Measurements from ENCODE around the gene MDM4.
"Not testable (repeated sequence)": the region's sequence is repeated elsewhere in the genome, so short reads cannot be mapped to it uniquely, and the experiment has no call there.

Gene MDM4

GRCh38 chr1:204516180-204516879 lies at the start of gene MDM4:
TSS of gene MDM4 (plus strand) at chr1:204516406. CDS start at chr1:204525519, 9,113 bp downstream.
- DNase-seq (ENCODE audit: extremely low spot score, insufficient read length, low read depth) (peak; percentile 83), FAIRE-seq (peak; percentile 90)

GRCh38 chr1:204466416-204467405 lies 49.5 kb upstream of the MDM4 start:
- FAIRE-seq (no peak), DNase-seq (ENCODE audit: extremely low spot score, insufficient read length, low read depth) (no peak)

- no peak for FAIRE-seq
- DNase-seq (ENCODE audit: extremely low spot score, insufficient read length, low read depth): no peak
Measured at GRCh38 chr1:204468206-204468605, 48.0 kb upstream of the MDM4 start.

- no peak for DNase-seq (ENCODE audit: extremely low spot score, insufficient read length, low read depth)
- no peak for FAIRE-seq
Measured at GRCh38 chr1:204468766-204469302, 47.4 kb upstream of the MDM4 start.

- DNase-seq (ENCODE audit: extremely low spot score, insufficient read length, low read depth) (no peak), FAIRE-seq (no peak)
Measured at GRCh38 chr1:204469304-204469703, 46.9 kb upstream of the MDM4 start.

GRCh38 chr1:204471687-204472086 lies 44.5 kb upstream of the MDM4 start:
- FAIRE-seq (no peak), DNase-seq (ENCODE audit: extremely low spot score, insufficient read length, low read depth) (no peak)

GRCh38 chr1:204472660-204473059 lies 43.5 kb upstream of the MDM4 start:
- DNase-seq (ENCODE audit: extremely low spot score, insufficient read length, low read depth) (no peak), FAIRE-seq (no peak)

GRCh38 chr1:204473400-204473965 lies 42.7 kb upstream of the MDM4 start:
- FAIRE-seq: no peak
- no peak for DNase-seq (ENCODE audit: extremely low spot score, insufficient read length, low read depth)

GRCh38 chr1:204475656-204476432 lies 40.4 kb upstream of the MDM4 start:
- no peak for DNase-seq (ENCODE audit: extremely low spot score, insufficient read length, low read depth)

GRCh38 chr1:204476563-204476962 lies 39.6 kb upstream of the MDM4 start:
- FAIRE-seq (no peak), DNase-seq (ENCODE audit: extremely low spot score, insufficient read length, low read depth) (no peak)

More at GRCh38 chr1:204475656-204476432, 40.4 kb upstream of the MDM4 start:
- no peak for FAIRE-seq

- DNase-seq (ENCODE audit: extremely low spot score, insufficient read length, low read depth) (no peak), FAIRE-seq (no peak)
Measured at GRCh38 chr1:204477036-204477740, 39.0 kb upstream of the MDM4 start.

GRCh38 chr1:204478172-204478899 lies 37.9 kb upstream of the MDM4 start:
- DNase-seq (ENCODE audit: extremely low spot score, insufficient read length, low read depth): no peak
- FAIRE-seq: no peak

- FAIRE-seq (no peak), DNase-seq (ENCODE audit: extremely low spot score, insufficient read length, low read depth) (no peak)
Measured at GRCh38 chr1:204478921-204479320, 37.3 kb upstream of the MDM4 start.

GRCh38 chr1:204479387-204480136 lies 36.6 kb upstream of the MDM4 start:
- FAIRE-seq: no peak
- DNase-seq (ENCODE audit: extremely low spot score, insufficient read length, low read depth): no peak

- DNase-seq (ENCODE audit: extremely low spot score, insufficient read length, low read depth) (no peak), FAIRE-seq (peak; percentile 85)
Measured at GRCh38 chr1:204480515-204480914, 35.7 kb upstream of the MDM4 start.

- no peak for FAIRE-seq
- DNase-seq (ENCODE audit: extremely low spot score, insufficient read length, low read depth): no peak
Measured at GRCh38 chr1:204483791-204484190, 32.4 kb upstream of the MDM4 start.

- DNase-seq (ENCODE audit: extremely low spot score, insufficient read length, low read depth); FAIRE-seq: not testable (repeated sequence)
Measured at GRCh38 chr1:204486513-204487255, 29.5 kb upstream of the MDM4 start.
